Endothelial cell of umbilical vein (primary cell): ENCODE results near the gene ANKHD1. TPM values are rescaled to one million over a fixed set of nuclear protein-coding genes. Genes with fewer than 3 reads are reported as not detected.

ENCODE experiments used
- BruUV-seq: library from RNA; stranded (reverse); fragments of 400-500 nt; replicated peaks from 2 replicates; lab custom pipeline; 2021; lab: Mats Ljungman, UMichigan
- CTCF ChIA-PET: fragments of 300-600, 350-600 bp; sonication (Branson Sonifier 250); formaldehyde crosslinking; loops from one replicate; lab custom pipeline; 2021; ENCODE audit warnings: antibody characterized with exemption, inconsistent platforms; lab: Charles Lee
- POLR2A ChIA-PET: fragments of 300-600, 350-600 bp; sonication (Branson Sonifier 250); formaldehyde crosslinking; loops from one replicate; lab custom pipeline; 2021; ENCODE audit warnings: antibody characterized with exemption, inconsistent platforms; lab: Charles Lee
- DNase-seq: peaks from one replicate; pipeline ENCODE4 v3.0.0-alpha.2; 2011; ENCODE audit warnings: low read depth, low spot score
- FAIRE-seq: peaks from 2 replicates; lab custom pipeline; 2011; peaks lifted over from hg19 to GRCh38; lab: Jason Lieb, UNC
- H2AFZ ChIP-seq: 2 replicates; pipeline ENCODE4 v1.6.0; 2012; ENCODE audit warnings: low read depth, low read length, control low read depth, inconsistent platforms
- H3K27ac ChIP-seq: 2 replicates; pipeline ENCODE4 v1.5.1; 2011; ENCODE audit warnings: low read depth, mild to moderate bottlenecking, control low read depth, low read length, moderate library complexity; ENCODE audit not compliant: insufficient read depth
- H3K27me3 ChIP-seq, 2 experiments: 2 replicates each; pipeline versions ENCODE4 v1.6.0 to v1.6.1; 2011; ENCODE audit warnings: low read length in 2 of 2, mixed read lengths in 1 of 2; ENCODE audit not compliant: control insufficient read depth in 2 of 2, insufficient read depth in 2 of 2
- H3K36me3 ChIP-seq, 2 experiments: 2 replicates in 1 of 2; 3 replicates in 1 of 2; pipeline ENCODE4 v1.5.1; 2011; ENCODE audit warnings: low read length in 2 of 2, mild to moderate bottlenecking in 1 of 2, moderate library complexity in 1 of 2; ENCODE audit not compliant: control insufficient read depth in 2 of 2, insufficient read depth in 2 of 2; ENCODE audit errors: extremely low read depth in 1 of 2
- H3K4me1 ChIP-seq: 3 replicates; pipeline ENCODE4 v1.5.1; 2011; ENCODE audit warnings: mild to moderate bottlenecking, low read length; ENCODE audit not compliant: control insufficient read depth, insufficient read depth; ENCODE audit errors: extremely low read depth
- H3K4me2 ChIP-seq: 2 replicates; pipeline ENCODE4 v1.6.1; 2011; ENCODE audit warnings: low read length, control low read depth, mixed read lengths; ENCODE audit not compliant: insufficient read depth
- H3K4me3 ChIP-seq, 3 experiments: fragments of 200-600 bp in 1 of 3; sonication (generic), shearing (Covaris generic) in 1 of 3; replicated peaks in 1 of 3; 2 replicates each; pipeline ENCODE4 v1.5.1; 2011 to 2016; ENCODE audit warnings: control low read depth in 3 of 3, low read length in 3 of 3, mild to moderate bottlenecking in 2 of 3, inconsistent platforms in 1 of 3, low read depth in 1 of 3, moderate library complexity in 1 of 3; ENCODE audit not compliant: insufficient read depth in 1 of 3
- H3K79me2 ChIP-seq: 2 replicates; pipeline ENCODE4 v1.6.0; 2012; ENCODE audit warnings: low read length, inconsistent platforms; ENCODE audit not compliant: control insufficient read depth, insufficient read depth
- H3K9ac ChIP-seq: replicated peaks from 2 replicates; pipeline ENCODE3; 2011; ENCODE audit warnings: low read length, control low read depth; ENCODE audit not compliant: insufficient read depth; ENCODE audit errors: extremely low read depth
- H3K9me1 ChIP-seq: replicated peaks from 3 replicates; pipeline ENCODE4 v1.6.0; 2011; ENCODE audit warnings: mild to moderate bottlenecking, low read length; ENCODE audit not compliant: control insufficient read depth, insufficient read depth; ENCODE audit errors: extremely low read depth
- H3K9me3 ChIP-seq: replicated peaks from 2 replicates; pipeline ENCODE4 v1.5.1; 2012; ENCODE audit warnings: low read length, inconsistent platforms; ENCODE audit not compliant: control insufficient read depth, insufficient read depth
- H4K20me1 ChIP-seq: replicated peaks from 2 replicates; pipeline ENCODE3; 2011; ENCODE audit warnings: mild to moderate bottlenecking, low read length; ENCODE audit not compliant: control insufficient read depth, insufficient read depth; ENCODE audit errors: extremely low read depth
- EZH2 ChIP-seq: IDR thresholded peaks from 2 replicates; pipeline ENCODE4 v1.6.1; 2012; ENCODE audit warnings: borderline replicate concordance, low read depth, mild to moderate bottlenecking, moderate library complexity, low read length, inconsistent platforms; ENCODE audit not compliant: severe bottlenecking
- FOS ChIP-seq: IDR thresholded peaks from 2 replicates; pipeline ENCODE4 v1.6.1; 2011; ENCODE audit warnings: mild to moderate bottlenecking, low read length, moderate library complexity, borderline replicate concordance; ENCODE audit not compliant: insufficient read depth
- GATA2 ChIP-seq: IDR thresholded peaks from 2 replicates; pipeline ENCODE4 v1.7.0; 2011; ENCODE audit warnings: low read depth, mild to moderate bottlenecking, moderate library complexity, mixed read lengths, low read length; ENCODE audit not compliant: insufficient read length, insufficient read depth
- JUN ChIP-seq: IDR thresholded peaks from 2 replicates; pipeline ENCODE4 v1.6.1; 2011; ENCODE audit warnings: borderline replicate concordance, low read depth; ENCODE audit not compliant: insufficient read length, insufficient read depth
- MYC ChIP-seq: IDR thresholded peaks from one replicate; pipeline ENCODE4 v1.6.1; 2011; ENCODE audit warnings: mild to moderate bottlenecking, low read depth, low read length
- POLR2A ChIP-seq: IDR thresholded peaks from 2 replicates; pipeline ENCODE4 v1.6.1; 2012; ENCODE audit warnings: low read depth, mild to moderate bottlenecking, control low read depth, low read length
- POLR2AphosphoS5 ChIP-seq: IDR thresholded peaks from 2 replicates; pipeline ENCODE4 v1.6.1; 2012; ENCODE audit warnings: low read depth, mild to moderate bottlenecking, control low read depth, low read length, moderate library complexity; ENCODE audit not compliant: insufficient read depth
- dilution Hi-C: fragments of 300-500 bp; cut with MboI; formaldehyde crosslinking; loops from one replicate; pipeline ENCODE4 v1.15.0; 2019; ENCODE audit warnings: low sequenced_read_pairs; ENCODE audit not compliant: extremely low pct_ligation_motif_present
- intact Hi-C: fragments of 100-400 bp; cut with micrococcal nuclease; formaldehyde crosslinking; loops from one replicate; pipeline ENCODE4 v1.10.0; 2022
- polyA plus RNA-seq, 4 experiments: library from polyadenylated mRNA; depleted of rRNA in 3 of 4; stranded (reverse) in 3 of 4; unstranded in 1 of 4; fragments of >200 nt; gene quantifications; 2 replicates each; pipeline versions ENCODE4 v1.2.1 to v1.2.3, GENCODE V29; 2011 to 2012; ENCODE audit warnings: missing spikeins in 1 of 4
- total RNA-seq: library from RNA; stranded (reverse); gene quantifications from 2 replicates; pipeline ENCODE4 v1.2.3, GENCODE V29; 2021
- TF ChIP-seq, protein P1 (sequence below): IDR thresholded peaks from 2 replicates; pipeline ENCODE4 v1.6.1; 2011; ENCODE audit not compliant: insufficient read depth, insufficient read length
- TF ChIP-seq, protein P2 (sequence below), 2 donors: IDR thresholded peaks; 1 replicate in 1 of 2; 2 replicates in 1 of 2; pipeline ENCODE4 v1.5.1; 2011; ENCODE audit warnings: low read length in 2 of 2, mild to moderate bottlenecking in 2 of 2, moderate library complexity in 2 of 2, control low read depth in 1 of 2, inconsistent platforms in 1 of 2, low read depth in 1 of 2; ENCODE audit not compliant: insufficient read depth in 1 of 2; ENCODE audit errors: extremely low read depth in 1 of 2

The ANKHD1 gene
- total and polyA plus RNA-seq, 2 donors (not counting 3 experiments of a cell fraction or from before 2014, with no cell fraction given), result 56.1 to 87.0 TPM

DNA sequence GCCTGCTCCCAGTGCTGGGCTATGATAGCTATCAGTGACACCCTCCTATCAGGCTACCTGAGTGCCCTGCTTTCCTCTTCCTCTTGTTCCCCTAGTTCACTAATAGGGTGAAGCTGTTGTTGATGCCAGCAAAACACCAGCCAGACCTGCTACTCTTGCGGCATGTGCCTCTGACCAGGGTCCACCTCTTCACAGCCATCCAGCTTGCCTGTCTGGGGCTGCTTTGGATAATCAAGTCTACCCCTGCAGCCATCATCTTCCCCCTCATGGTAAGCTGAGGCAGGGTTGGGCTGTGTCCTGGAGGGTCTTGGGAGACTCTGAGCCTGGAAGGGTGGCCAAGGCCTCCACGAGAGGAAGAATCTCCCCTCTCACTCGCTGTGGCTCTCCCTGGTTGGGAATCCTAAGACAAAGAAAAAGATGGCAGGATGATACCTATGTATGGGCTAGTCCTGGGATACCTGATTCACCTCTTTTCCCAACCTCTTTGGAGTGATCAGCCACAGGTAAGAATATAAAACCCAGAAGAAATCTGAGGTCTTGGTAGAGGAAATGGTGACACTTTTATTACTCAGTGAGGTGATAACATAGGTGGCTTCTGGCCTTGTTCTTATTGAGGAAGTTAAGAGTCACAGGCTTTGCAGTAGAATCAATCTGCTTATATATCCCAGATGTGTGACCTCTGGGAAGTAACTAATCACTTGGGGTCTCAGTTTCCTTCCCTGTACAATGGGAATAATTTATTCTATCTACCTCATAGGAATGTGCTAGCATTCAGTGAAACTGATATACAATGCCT, 30.1 kb upstream of the ANKHD1 start:
- ChIA-PET POLR2A (no interaction called here), CTCF (interaction anchor here (1.5 to 3.4 kb wide), 17 partner anchors 8 to 354 kb away, joined by 3 to 47 read pairs (median 12); partner anchors contain the start of genes ANKHD1, HARS1, HARS2 and IK)
- H3K36me3 ChIP-seq, result no peaks in the 10 kb centered on the region
- no peak for FAIRE-seq
- H3K9me1 ChIP-seq, result no peaks in the 10 kb centered on the region
- H3K27ac ChIP-seq, result no peak overlapping the region
- peaks cover 13% of the 10 kb centered on the region for H3K4me1 ChIP-seq
- no peaks in the 10 kb centered on the region for H3K79me2 ChIP-seq
- no peak overlapping the region for H3K4me2 ChIP-seq
- H3K27me3 ChIP-seq, result no peaks in the 10 kb centered on the region
- H3K4me3 ChIP-seq, result no peak overlapping the region
- no peaks in the 10 kb centered on the region for H4K20me1 ChIP-seq
- H3K9ac ChIP-seq, result no peak overlapping the region
- no peak for TF ChIP-seq EZH2
- TF ChIP-seq POLR2AphosphoS5, result no peak
- no peak for TF ChIP-seq FOS
- no peak for TF ChIP-seq JUN
- TF ChIP-seq, protein P1, sequence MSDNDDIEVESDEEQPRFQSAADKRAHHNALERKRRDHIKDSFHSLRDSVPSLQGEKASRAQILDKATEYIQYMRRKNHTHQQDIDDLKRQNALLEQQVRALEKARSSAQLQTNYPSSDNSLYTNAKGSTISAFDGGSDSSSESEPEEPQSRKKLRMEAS, result no peak
- TF ChIP-seq MYC, result no peak
- TF ChIP-seq, protein P2, sequence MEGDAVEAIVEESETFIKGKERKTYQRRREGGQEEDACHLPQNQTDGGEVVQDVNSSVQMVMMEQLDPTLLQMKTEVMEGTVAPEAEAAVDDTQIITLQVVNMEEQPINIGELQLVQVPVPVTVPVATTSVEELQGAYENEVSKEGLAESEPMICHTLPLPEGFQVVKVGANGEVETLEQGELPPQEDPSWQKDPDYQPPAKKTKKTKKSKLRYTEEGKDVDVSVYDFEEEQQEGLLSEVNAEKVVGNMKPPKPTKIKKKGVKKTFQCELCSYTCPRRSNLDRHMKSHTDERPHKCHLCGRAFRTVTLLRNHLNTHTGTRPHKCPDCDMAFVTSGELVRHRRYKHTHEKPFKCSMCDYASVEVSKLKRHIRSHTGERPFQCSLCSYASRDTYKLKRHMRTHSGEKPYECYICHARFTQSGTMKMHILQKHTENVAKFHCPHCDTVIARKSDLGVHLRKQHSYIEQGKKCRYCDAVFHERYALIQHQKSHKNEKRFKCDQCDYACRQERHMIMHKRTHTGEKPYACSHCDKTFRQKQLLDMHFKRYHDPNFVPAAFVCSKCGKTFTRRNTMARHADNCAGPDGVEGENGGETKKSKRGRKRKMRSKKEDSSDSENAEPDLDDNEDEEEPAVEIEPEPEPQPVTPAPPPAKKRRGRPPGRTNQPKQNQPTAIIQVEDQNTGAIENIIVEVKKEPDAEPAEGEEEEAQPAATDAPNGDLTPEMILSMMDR (IDR thresholded peaks at IDR 0.05; ENCODE audit: extremely low read depth in 1 of 2, insufficient read depth in 1 of 2, low read depth in 1 of 2, low read length in 2 of 2), result no peak
- TF ChIP-seq GATA2, result no peak
- no peak for TF ChIP-seq POLR2A
- DNase-seq, result no peak
- no TSS peak for BruUV-seq
- no peak overlapping the region for H2AFZ ChIP-seq
- no peaks in the 10 kb centered on the region for H3K9me3 ChIP-seq
- dilution Hi-C loops (no loop called here), intact Hi-C loops (loop anchor here (2.0 kb wide), 2 partner anchors 29 to 175 kb away; partner anchors contain the start of genes ANKHD1 and EIF4EBP3)
